GM21576 (cell line): ENCODE measurements around the gene ZP1.

Experiments used
- ATAC-seq: cut with Tn5 transposase; IDR thresholded peaks from one replicate; pipeline ENCODE4 v1.9.1; 2021; ENCODE audit warnings: mild to moderate bottlenecking, moderate library complexity; ENCODE audit not compliant: unreplicated experiment

The ZP1 gene

DNA sequence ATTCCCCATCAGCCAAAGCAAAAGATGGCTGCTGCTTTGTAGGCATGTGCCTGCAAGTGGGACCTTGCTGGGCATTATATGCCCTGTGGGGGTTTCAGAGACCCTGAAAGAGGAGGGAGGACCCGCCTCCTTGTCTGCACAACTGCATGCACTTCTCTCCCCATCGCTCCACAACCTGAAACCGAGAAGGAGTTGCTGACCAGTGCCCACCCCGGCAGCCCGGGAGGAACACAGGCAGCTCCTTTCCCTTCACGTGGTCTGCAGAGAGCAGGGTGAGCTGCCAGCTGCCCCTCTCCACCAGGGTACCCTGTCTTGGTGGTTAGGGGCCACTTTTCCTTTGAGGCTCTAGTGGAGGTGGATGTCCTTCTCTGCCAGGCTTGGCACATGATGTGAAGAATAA, 55.6 kb downstream of the ZP1 start:
- ATAC-seq: no peak

DNA sequence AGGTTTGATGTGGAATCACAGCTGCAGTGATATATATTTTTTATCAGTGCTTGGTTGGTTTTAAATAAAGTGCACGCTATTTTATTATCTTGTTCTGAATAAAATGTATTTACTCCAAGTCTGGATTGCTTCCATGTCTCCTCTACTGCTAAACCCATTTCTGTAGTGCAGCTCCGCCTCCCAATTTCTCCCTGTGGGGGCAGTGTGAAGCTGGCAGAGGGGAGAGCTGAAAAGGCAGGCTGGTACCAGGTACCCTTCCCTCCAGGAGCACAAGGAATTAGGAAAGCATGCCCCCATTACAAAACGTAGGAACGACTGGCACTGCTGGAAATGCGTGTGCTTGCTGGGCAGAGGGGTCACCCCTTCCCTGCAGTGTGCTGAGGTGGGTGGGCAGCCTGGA, 56.0 kb downstream of the ZP1 start:
- ATAC-seq: no peak

DNA sequence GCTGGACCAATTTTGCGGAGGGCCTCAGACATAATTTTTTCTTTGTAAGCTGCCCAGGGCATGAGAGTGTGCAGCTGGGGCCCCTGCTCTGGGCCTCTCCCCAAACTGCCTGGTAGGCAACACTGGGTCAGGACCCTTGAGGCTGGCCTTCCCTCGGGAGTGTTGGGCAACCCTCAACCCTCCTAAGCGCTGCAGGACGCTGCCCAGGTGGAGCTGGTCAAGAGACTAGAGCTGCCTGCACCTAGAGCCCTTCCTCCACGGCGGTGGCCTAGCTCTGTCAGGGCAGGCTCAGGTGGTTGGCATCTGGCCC, 56.4 kb downstream of the ZP1 start:
- no peak for ATAC-seq

DNA sequence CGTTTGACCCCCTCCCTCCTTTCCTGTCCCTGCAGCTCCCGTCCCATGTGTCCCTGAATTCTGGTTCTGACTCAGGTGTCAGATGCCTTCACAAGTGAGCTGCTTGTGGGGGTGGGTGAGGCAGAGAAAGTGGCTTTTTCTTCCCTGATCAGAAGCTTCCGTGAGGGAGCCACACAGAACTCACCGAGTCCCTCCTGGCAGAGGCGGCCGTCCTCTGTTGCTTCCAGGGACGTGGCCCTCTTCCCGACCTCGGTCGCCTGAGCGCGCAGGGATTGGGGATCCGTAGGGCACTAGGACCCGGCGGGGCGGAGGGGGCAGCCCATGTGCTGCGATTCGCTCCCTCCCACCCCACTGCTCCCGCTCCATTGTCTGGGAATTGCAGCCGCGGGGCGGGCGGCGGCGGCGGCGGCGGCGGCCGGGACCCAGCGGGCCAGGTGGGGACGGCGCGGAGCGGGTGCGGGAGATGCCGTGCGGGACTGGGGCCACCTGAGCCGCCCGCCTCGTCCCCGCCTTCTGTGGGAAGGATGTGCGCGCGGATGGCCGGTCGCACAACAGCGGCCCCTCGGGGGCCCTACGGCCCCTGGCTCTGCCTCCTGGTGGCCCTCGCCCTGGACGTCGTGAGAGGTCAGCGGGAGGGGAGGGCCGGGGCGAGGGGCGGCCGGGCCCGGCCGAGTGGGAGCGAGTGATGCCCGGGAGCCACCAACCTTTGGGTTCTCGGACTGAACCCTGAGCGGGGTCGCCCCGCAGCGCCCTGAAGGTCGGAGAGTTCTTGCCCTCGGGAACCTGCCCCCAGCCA, 57.0 kb downstream of the ZP1 start, which contains the start of gene TMEM132A:
Gene TMEM132A (plus strand): TSS at position 351 of the 796 bp plus-strand sequence. CDS start 174 bp downstream, at position 525.
- no peak for ATAC-seq
